ENCODE data around the gene VSIG10L.

DNA sequence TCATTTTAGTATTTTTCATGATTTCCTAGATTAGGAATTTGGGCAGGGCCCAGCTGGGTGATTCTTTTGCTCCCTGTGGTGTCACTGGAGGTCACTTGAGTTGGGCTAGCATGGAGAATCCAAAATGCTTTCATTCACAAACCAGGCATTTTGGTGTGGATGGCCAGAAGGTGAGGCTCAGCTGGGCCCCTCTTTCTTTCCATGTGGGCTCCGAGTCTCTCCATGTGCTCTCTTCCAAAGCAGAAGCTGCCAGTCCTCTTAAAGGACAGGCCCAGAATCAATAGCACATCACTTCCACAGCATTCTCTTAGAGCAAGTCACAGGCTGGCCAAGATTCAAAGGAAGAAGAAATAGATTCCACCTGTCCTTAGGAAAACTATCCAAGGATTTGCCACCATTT lies 52.3 kb downstream of the VSIG10L start:
- TF ChIP-seq, protein P1, sequence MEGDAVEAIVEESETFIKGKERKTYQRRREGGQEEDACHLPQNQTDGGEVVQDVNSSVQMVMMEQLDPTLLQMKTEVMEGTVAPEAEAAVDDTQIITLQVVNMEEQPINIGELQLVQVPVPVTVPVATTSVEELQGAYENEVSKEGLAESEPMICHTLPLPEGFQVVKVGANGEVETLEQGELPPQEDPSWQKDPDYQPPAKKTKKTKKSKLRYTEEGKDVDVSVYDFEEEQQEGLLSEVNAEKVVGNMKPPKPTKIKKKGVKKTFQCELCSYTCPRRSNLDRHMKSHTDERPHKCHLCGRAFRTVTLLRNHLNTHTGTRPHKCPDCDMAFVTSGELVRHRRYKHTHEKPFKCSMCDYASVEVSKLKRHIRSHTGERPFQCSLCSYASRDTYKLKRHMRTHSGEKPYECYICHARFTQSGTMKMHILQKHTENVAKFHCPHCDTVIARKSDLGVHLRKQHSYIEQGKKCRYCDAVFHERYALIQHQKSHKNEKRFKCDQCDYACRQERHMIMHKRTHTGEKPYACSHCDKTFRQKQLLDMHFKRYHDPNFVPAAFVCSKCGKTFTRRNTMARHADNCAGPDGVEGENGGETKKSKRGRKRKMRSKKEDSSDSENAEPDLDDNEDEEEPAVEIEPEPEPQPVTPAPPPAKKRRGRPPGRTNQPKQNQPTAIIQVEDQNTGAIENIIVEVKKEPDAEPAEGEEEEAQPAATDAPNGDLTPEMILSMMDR (IDR thresholded peaks at IDR 0.05 in 4 of 5, conservative IDR thresholded peaks at IDR 0.05 in 1 of 5) = no peak
- TF ChIP-seq POLR2A (IDR thresholded peaks at IDR 0.05) = no peak
